HK-2 (cell line): ENCODE data around the gene MRPS22.

ENCODE experiments used
- DNase-seq: peaks from one replicate; pipeline ENCODE4 v3.0.0-alpha.2; 2018; ENCODE audit not compliant: unreplicated experiment

Gene MRPS22

DNA sequence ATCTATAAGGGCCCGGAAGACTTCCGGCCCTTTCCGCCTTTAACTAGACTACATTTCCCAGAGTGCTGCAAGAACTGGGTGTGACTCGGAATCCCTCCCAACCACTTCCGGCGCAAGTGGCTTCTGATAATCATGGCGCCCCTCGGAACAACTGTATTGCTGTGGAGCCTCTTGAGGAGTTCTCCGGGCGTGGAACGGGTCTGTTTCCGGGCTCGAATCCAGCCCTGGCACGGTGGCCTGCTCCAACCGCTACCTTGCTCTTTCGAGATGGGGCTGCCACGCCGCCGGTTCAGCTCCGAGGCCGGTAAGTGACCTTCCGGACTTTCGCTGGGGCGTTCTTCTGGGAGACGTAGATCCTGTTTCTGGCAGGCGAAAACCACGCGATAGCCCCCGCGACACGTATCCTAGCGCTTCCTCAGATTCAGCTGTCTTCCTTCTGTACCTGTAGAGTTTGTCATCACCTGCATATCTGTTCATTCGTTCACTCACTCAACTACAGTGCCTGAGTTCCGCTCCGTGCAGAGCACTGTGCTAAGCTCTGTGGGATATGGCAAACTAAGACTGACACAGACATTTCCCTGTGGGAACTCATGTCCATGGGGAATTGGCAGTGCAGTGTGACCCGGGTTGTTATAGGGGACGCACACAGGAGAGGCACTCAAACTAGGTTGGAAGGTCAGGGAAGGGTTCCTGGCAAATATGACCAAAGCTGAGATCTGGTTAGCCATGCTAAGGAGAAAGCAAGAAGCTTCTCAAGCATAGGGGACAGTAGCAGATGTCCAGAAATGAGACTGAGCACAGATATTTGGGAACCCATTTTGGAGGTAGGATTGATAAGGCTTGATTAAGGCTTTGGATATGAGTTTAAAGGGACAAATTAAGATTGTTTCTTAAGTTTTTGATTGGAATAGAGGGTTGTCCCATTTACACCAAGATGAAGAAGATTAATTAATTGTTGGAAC lies at the start of gene MRPS22:
TSS of gene MRPS22 (plus strand) at position 126 of the 962 bp plus-strand sequence. CDS start at position 133, 7 bp downstream.
- peak; percentile 84 for DNase-seq

- no peak for DNase-seq
Measured at GRCh38 chr3:139295040-139295439, 48.8 kb upstream of the MRPS22 start.

DNA sequence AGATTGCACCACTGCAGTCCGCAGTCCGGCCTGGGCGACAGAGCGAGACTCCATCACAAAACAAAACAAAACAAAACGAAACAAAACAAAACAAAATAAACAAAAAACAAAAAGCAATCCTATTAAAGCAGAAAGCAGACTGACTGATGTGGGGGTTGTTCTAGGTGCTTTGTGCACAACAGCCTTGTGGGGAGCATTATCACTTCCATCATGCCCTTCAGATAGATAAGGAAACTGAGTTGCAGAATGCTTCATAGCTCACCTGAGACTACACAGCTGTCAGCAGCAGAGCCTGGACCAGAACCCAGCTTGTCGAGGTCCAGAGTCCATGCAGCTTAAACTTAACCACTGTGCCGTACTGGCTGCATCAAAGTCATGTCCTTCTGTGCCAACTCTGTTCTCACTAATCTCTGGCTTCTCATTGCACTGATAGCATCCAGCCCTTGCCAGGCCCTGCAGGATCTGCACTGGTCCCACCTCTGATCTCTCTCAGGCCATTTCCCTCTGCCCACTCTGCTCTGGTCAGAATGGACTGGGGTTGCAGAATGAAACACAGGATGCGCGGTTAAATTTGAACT lies 47.6 kb upstream of the MRPS22 start:
- DNase-seq, result no peak

- no peak for DNase-seq
Measured at GRCh38 chr3:139297588-139298311, 46.1 kb upstream of the MRPS22 start.

- DNase-seq, result peak; percentile 70
Measured at GRCh38 chr3:139299261-139300132, 44.3 kb upstream of the MRPS22 start.

- DNase-seq, result no peak
Measured at GRCh38 chr3:139300416-139300815, 43.4 kb upstream of the MRPS22 start.

DNA sequence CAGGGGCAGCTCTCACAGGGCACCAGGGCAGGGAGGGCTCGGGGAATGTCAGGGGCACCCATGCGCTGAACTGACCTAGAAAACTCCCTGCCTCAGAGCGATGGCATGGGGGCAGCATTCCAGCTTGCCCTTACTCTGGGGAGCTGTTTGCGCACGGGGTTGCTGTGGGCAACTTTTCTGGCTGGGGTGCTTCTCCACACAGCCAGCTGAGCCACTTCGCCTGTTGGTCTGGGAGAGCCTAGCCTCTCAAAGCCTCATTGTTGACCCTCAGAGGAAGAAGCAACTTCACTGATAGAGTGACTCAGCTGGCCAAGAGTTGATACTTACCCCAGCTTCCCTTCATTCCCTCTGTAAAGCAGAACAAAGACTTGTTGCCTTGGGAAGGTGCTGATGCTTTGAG lies 42.6 kb upstream of the MRPS22 start:
- peak; percentile 28 for DNase-seq

DNA sequence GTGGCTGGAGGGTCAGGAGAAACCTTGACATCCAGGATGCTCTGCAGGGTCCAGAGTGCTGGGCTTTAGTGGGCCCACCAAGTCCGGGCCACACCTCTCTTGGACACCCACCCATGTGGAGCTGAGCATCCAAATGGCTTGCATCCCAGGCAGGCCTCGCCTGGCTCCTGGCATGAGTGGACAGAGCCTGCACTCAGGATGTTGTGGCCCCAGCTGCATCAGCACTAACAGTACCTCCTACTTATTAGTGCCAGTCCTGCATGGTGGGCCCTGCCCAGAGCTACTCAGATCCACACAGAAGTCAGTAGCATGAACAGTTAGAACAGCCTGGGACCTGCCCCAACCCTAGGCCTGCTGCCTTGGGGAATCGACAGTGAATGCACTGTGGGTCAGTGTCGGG lies 42.2 kb upstream of the MRPS22 start:
- peak; percentile 45 for DNase-seq

GRCh38 chr3:139302084-139302800 lies 41.6 kb upstream of the MRPS22 start:
- peak; percentile 93 for DNase-seq

- peak; percentile 60 for DNase-seq
Measured at GRCh38 chr3:139302801-139303113, 41.1 kb upstream of the MRPS22 start.

GRCh38 chr3:139303216-139303615 lies 40.6 kb upstream of the MRPS22 start:
- DNase-seq, result no peak

GRCh38 chr3:139304383-139304782 lies 39.4 kb upstream of the MRPS22 start:
- no peak for DNase-seq

- no peak for DNase-seq
Measured at GRCh38 chr3:139306078-139306477, 37.7 kb upstream of the MRPS22 start.

DNA sequence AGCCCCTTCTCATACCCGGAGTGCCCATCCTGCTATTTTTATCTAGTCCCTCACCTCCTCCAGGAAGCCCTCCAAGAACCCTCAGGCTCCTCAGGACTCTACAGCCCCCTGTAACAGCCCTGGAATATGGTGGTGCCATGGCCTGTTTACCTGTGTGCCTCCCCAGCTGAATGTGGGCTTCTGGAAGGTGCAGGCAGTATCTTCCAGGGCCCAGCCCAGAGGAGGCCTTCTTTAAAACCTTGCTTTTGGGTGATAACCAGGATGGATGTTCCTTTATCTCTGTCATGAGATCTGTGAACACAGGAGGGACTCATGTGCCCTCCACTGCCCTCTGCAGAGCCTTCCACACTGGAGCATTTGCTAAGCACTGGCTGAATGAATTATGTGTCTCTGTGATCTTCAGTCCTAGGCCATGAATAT lies 36.7 kb upstream of the MRPS22 start:
- DNase-seq, result no peak

DNA sequence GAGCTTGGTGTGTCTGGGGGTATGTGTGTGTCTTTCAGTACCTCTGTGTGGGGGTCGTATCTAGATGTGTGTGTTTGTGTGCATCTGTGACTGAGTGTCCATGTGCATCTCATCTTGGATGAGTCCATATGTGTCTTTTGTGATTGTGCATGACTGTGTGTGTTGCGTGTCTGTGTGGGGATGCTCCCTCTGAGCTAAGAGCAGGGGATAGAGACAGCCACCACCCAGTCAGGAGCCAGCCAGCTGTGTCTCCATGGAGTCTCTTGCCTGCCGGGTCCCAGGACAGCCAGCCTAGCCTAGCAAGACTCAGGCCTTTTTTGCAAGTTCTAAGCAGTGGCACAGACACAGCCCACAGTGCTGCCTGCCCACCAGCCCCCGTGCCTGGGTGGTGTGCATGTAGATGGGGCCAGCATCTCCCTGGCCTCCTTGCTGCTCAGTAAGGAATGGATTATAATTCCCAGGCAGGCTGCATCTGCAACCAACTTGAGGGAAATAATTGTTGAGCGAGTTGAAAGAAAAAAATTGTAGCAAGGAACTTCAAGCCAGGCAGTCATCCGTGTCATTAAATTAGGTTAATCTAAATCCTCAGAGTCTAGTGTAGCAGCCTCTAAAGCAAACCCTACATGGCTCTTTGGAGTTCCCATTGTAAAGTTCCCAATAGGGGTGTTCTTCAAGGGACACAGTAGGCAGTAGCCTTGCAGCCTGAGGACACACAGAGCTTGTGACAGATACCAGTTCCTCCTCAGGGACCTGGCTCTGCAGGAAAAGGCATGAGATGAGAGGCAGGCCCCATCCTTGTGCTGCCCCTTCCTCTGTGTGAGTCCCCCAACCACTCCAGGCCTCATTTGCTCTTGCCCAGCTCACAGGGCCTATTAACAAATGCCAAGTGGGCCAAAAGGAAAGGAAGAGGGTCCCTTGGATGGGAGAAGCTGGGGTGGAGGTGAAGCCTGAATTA lies 35.9 kb upstream of the MRPS22 start:
- peak; percentile 46 for DNase-seq

GRCh38 chr3:139308560-139308959 lies 35.3 kb upstream of the MRPS22 start:
- no peak for DNase-seq

- peak; percentile 66 for DNase-seq
Measured at GRCh38 chr3:139309061-139309591, 34.7 kb upstream of the MRPS22 start.

DNA sequence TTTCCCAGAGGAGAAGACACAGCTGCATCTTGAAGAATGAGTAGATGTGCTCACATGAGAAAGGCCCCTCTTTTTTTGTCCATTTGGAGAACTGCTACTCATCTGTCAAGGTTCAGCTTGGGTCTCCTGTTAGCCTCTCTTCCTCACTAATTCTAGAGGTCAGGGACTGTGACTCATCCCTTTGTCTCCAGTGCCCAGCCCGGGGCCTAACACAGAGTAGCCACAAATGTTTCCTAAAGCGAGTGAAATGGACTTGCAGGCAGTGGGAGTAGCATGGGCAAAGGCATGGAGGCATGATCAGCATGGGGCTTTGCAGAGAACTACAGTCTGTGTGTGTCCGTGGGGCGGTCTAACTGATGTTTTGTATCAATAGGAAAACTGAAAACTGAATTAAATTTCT lies 33.9 kb upstream of the MRPS22 start:
- DNase-seq, result peak; percentile 58

- peak; percentile 56 for DNase-seq
Measured at GRCh38 chr3:139310474-139310933, 33.3 kb upstream of the MRPS22 start.
